Neural progenitor cell (in vitro differentiated cells): ENCODE measurements around the gene SELENOO.

Experiments used
- CTCF ChIP-seq: fragments of 200-600 bp; sonication (generic); IDR thresholded peaks from 2 replicates; pipeline ENCODE4 v1.5.1; 2017; ENCODE audit warnings: antibody characterized with exemption, mild to moderate bottlenecking
- EZH2 ChIP-seq: fragments of 200-600 bp; sonication (generic); IDR thresholded peaks from 2 replicates; pipeline ENCODE4 v1.6.1; 2017; ENCODE audit warnings: antibody characterized with exemption, mild to moderate bottlenecking, moderate library complexity
- EZH2phosphoT487 ChIP-seq: fragments of 200-600 bp; sonication (generic); IDR thresholded peaks from 2 replicates; pipeline ENCODE4 v1.6.1; 2017; ENCODE audit warnings: antibody characterized with exemption

- TF ChIP-seq EZH2 (no peak), CTCF (no peak), EZH2phosphoT487 (no peak)
These were observed 53.1 kb downstream of the SELENOO start for GRCh38 chr22:50253941-50254340.
